ENCODE data around the gene TAS1R3. TPM values are rescaled to one million over a fixed set of nuclear protein-coding genes. Genes with fewer than 3 reads are reported as not detected.

The TAS1R3 gene
- total RNA-seq, 8 experiments from 2014 or later = 0.65 to 2.3 (median 1.2) TPM

- H3K27ac ChIP-seq = peak within 1 kb of the TSS; percentile 97
Observed at GRCh38 chr1:1307923-1308755, 22.9 kb upstream of the TAS1R3 start, which contains the start of the genes ACAP3 and PUSL1. Gene ACAP3 (minus strand): TSS chr1:1307930. CDS start chr1:1307815, 115 bp downstream. Gene PUSL1 (plus strand): TSS chr1:1308597. CDS start chr1:1308644, 47 bp downstream.

GRCh38 chr1:1308756-1309250, 22.3 kb upstream of the TAS1R3 start:
- WGBS, 10 experiments = 3 to 10% methylated on average over 4 to 13 of the region's 66 CpGs; no CpG with 5 or more reads in 8 of the 10 experiments
- Histone ChIP-seq H3K4me1 (replicated peaks in 1 of 2) (peaks cover 26 to 32% of the 10 kb centered on the region in 2 donors), H3K4me3 (peak overlapping the region; percentile 69 to 95 (median 78)), H3K27ac (peak overlapping the region; percentile 75 to 97)
- in situ Hi-C loops (cut with MboI; ENCODE audit: low pct_unique_long_range_greater_than_20kb in 2 of 9, low sequenced_read_pairs in 9 of 9, unreplicated experiment in 9 of 9) = no loop called here
- peak in 1 of 8 experiments; percentile 0 for ATAC-seq (replicated peaks in 6 of 8)

More at GRCh38 chr1:1307923-1308755, 22.9 kb upstream of the TAS1R3 start, which contains the start of the genes ACAP3 and PUSL1:
- WGBS, 10 experiments = 0% methylated on average over 16 of the region's 131 CpGs; no CpG with 5 or more reads in 9 of the 10 experiments
- in situ Hi-C loops (cut with MboI; ENCODE audit: low pct_unique_long_range_greater_than_20kb in 2 of 9, low sequenced_read_pairs in 9 of 9, unreplicated experiment in 9 of 9) = no loop called here
- Histone ChIP-seq H3K4me3 (peak within 1 kb of the TSS; percentile 69 to 95 (median 78)), H3K4me1 (replicated peaks in 1 of 2) (peaks cover 28 to 34% of the 10 kb centered on the region in 2 donors)
- ATAC-seq (replicated peaks in 6 of 8) = peak; percentile 52 to 71 (median 60)

- no peak for ATAC-seq (replicated peaks in 6 of 8)
- Histone ChIP-seq H3K27ac (peak overlapping the region in 1 of 2 donors; percentile 97), H3K4me3 (peak overlapping the region; percentile 69 to 95 (median 78)), H3K4me1 (replicated peaks in 1 of 2) (peaks cover 23 to 25% of the 10 kb centered on the region in 2 donors)
- 16 to 60% (median 38%) methylated on average over 4 to 22 of the region's 57 CpGs; no CpG with 5 or more reads in 4 of the 10 experiments for WGBS, 10 experiments
- in situ Hi-C loops (cut with MboI; ENCODE audit: low pct_unique_long_range_greater_than_20kb in 2 of 9, low sequenced_read_pairs in 9 of 9, unreplicated experiment in 9 of 9) = no loop called here
Observed at GRCh38 chr1:1309251-1310108, 21.6 kb upstream of the TAS1R3 start.

GRCh38 chr1:1310109-1310385, 21.0 kb upstream of the TAS1R3 start:
- in situ Hi-C loops (cut with MboI; ENCODE audit: low pct_unique_long_range_greater_than_20kb in 2 of 9, low sequenced_read_pairs in 9 of 9, unreplicated experiment in 9 of 9) = no loop called here
- peaks cover 23 to 24% of the 10 kb centered on the region in 2 donors for H3K4me1 ChIP-seq (replicated peaks in 1 of 2)
- WGBS, 10 experiments = 67 to 100% (median 97%) methylated on average over 1 to 2 of the region's 3 CpGs; no CpG with 5 or more reads in 6 of the 10 experiments
- no peak overlapping the region for H3K27ac ChIP-seq
- ATAC-seq (replicated peaks in 6 of 8) = no peak
- peak overlapping the region in 3 of 5 donors; percentile 73 to 95 (median 78) for H3K4me3 ChIP-seq

GRCh38 chr1:1310476-1311053, 20.5 kb upstream of the TAS1R3 start:
- 90 to 100% (median 94%) methylated on average over 1 to 11 of the region's 21 CpGs; no CpG with 5 or more reads in 4 of the 10 experiments for WGBS, 10 experiments
- no peak for ATAC-seq (replicated peaks in 6 of 8)
- peaks cover 22 to 23% of the 10 kb centered on the region in 2 donors for H3K4me1 ChIP-seq (replicated peaks in 1 of 2)
- in situ Hi-C loops (cut with MboI; ENCODE audit: low pct_unique_long_range_greater_than_20kb in 2 of 9, low sequenced_read_pairs in 9 of 9, unreplicated experiment in 9 of 9) = no loop called here
- H3K27ac ChIP-seq = no peak overlapping the region
- H3K4me3 ChIP-seq = no peak overlapping the region

GRCh38 chr1:1311107-1312104, 19.7 kb upstream of the TAS1R3 start:
- no peak for ATAC-seq (replicated peaks in 6 of 8)
- 90 to 100% (median 91%) methylated on average over 2 to 7 of the region's 22 CpGs; no CpG with 5 or more reads in 7 of the 10 experiments for WGBS, 10 experiments
- in situ Hi-C loops (cut with MboI; ENCODE audit: low pct_unique_long_range_greater_than_20kb in 2 of 9, low sequenced_read_pairs in 9 of 9, unreplicated experiment in 9 of 9) = no loop called here
- Histone ChIP-seq H3K4me1 (replicated peaks in 1 of 2) (peaks cover 19 to 22% of the 10 kb centered on the region in 2 donors), H3K27ac (no peak overlapping the region), H3K4me3 (no peak overlapping the region)

GRCh38 chr1:1312450-1313314, 18.4 kb upstream of the TAS1R3 start:
- no peak overlapping the region for H3K27ac ChIP-seq
- no peak for ATAC-seq (replicated peaks in 6 of 8)
- peaks cover 17 to 22% of the 10 kb centered on the region in 2 donors for H3K4me1 ChIP-seq (replicated peaks in 1 of 2)
- 93 to 100% (median 94%) methylated on average over 6 to 25 of the region's 49 CpGs; no CpG with 5 or more reads in 6 of the 10 experiments for WGBS, 10 experiments
- no peak overlapping the region for H3K4me3 ChIP-seq
- in situ Hi-C loops (cut with MboI; ENCODE audit: low pct_unique_long_range_greater_than_20kb in 2 of 9, low sequenced_read_pairs in 9 of 9, unreplicated experiment in 9 of 9) = no loop called here

GRCh38 chr1:1313500-1314236, 17.4 kb upstream of the TAS1R3 start:
- ATAC-seq (replicated peaks in 6 of 8) = no peak
- in situ Hi-C loops (cut with MboI; ENCODE audit: low pct_unique_long_range_greater_than_20kb in 2 of 9, low sequenced_read_pairs in 9 of 9, unreplicated experiment in 9 of 9) = no loop called here
- 75 to 96% (median 93%) methylated on average over 3 to 18 of the region's 37 CpGs; no CpG with 5 or more reads in 3 of the 10 experiments for WGBS, 10 experiments
- H3K27ac ChIP-seq = no peak overlapping the region
- H3K4me3 ChIP-seq = no peak overlapping the region
- H3K4me1 ChIP-seq (replicated peaks in 1 of 2) = peaks cover 17 to 22% of the 10 kb centered on the region in 2 donors

GRCh38 chr1:1314237-1314586, 16.9 kb upstream of the TAS1R3 start:
- in situ Hi-C loops (cut with MboI; ENCODE audit: low pct_unique_long_range_greater_than_20kb in 2 of 9, low sequenced_read_pairs in 9 of 9, unreplicated experiment in 9 of 9) = no loop called here
- Histone ChIP-seq H3K27ac (peak overlapping the region in 1 of 2 donors; percentile 91), H3K4me3 (no peak overlapping the region), H3K4me1 (replicated peaks in 1 of 2) (peaks cover 17 to 21% of the 10 kb centered on the region in 2 donors)
- 89 to 94% (median 93%) methylated on average over 3 to 11 of the region's 15 CpGs; no CpG with 5 or more reads in 6 of the 10 experiments for WGBS, 10 experiments
- ATAC-seq (replicated peaks in 6 of 8) = no peak

GRCh38 chr1:1314678-1315335, 16.3 kb upstream of the TAS1R3 start:
- ATAC-seq (replicated peaks in 6 of 8) = no peak
- peak overlapping the region; percentile 58 to 91 for H3K27ac ChIP-seq

More at GRCh38 chr1:1314678-1315335, 16.3 kb upstream of the TAS1R3 start:
- 80 to 96% (median 87%) methylated on average over 1 to 18 of the region's 23 CpGs; no CpG with 5 or more reads in 5 of the 10 experiments for WGBS, 10 experiments
- in situ Hi-C loops (cut with MboI; ENCODE audit: low pct_unique_long_range_greater_than_20kb in 2 of 9, low sequenced_read_pairs in 9 of 9, unreplicated experiment in 9 of 9) = no loop called here
- Histone ChIP-seq H3K4me1 (replicated peaks in 1 of 2) (peaks cover 12 to 15% of the 10 kb centered on the region in 2 donors), H3K4me3 (peak overlapping the region in 1 of 5 donors; percentile 1)

All from motor neuron (in vitro differentiated cells).